Adrenal gland (tissue), 12 donors: Measurements from ENCODE around the gene TCL1B. TPM values are rescaled to one million over a fixed set of nuclear protein-coding genes. Genes with fewer than 3 reads are reported as not detected.

ENCODE experiments used
- DNase-seq, 7 donors: peaks; one replicate each; pipeline ENCODE4 v3.0.0-alpha.2; 2019 to 2020
- H3K27ac ChIP-seq, 5 donors: fragments of 200-600 bp; sonication (generic) in 4 of 5; 1 replicate in 3 of 5; 2 replicates in 2 of 5; pipeline versions ENCODE4 v1.5.1 to v1.8.0; 2016 to 2020; ENCODE audit warnings: mild to moderate bottlenecking in 1 of 5
- H3K27me3 ChIP-seq: fragments of 200-600 bp; 2 replicates; pipeline ENCODE4 v1.8.0; 2021
- H3K36me3 ChIP-seq, 2 donors: fragments of 200-600 bp; replicated peaks in 1 of 2; 1 replicate in 1 of 2; 2 replicates in 1 of 2; pipeline versions ENCODE4 v1.5.1 to v1.8.0; 2018 to 2022
- H3K4me1 ChIP-seq, 2 donors: fragments of 200-600 bp; replicated peaks in 1 of 2; 1 replicate in 1 of 2; 2 replicates in 1 of 2; pipeline versions ENCODE4 v1.5.1 to v1.8.0; 2018 to 2021
- H3K4me3 ChIP-seq, 4 donors: fragments of 200-600 bp; sonication (generic) in 3 of 4; one replicate each; pipeline ENCODE4 v1.5.1; 2016 to 2018
- H3K9me3 ChIP-seq, 3 donors: fragments of 200-600 bp; sonication (generic) in 1 of 3; replicated peaks in 1 of 3; 1 replicate in 2 of 3; 2 replicates in 1 of 3; pipeline versions ENCODE4 v1.5.1 to v1.8.0; 2016 to 2021
- POLR2A ChIP-seq, 2 donors: fragments of 450-650 bp; IDR thresholded peaks; one replicate each; pipeline ENCODE4 v1.6.1; 2017; ENCODE audit warnings: antibody characterized with exemption in 2 of 2, mild to moderate bottlenecking in 2 of 2, moderate library complexity in 1 of 2
- WGBS, 4 donors: extraction: QIAGEN DNeasy Blood & Tissue Kit in 2 of 4; methylation state at CpG; one replicate each; pipeline versions ENCODE4 v1.1.5 to v1.1.7; 2013 to 2017; 5-methylcytosine and 5-hydroxymethylcytosine counted together
- intact Hi-C, 2 donors: fragments of 100-400 bp; cut with DNase I; formaldehyde crosslinking; loops; one replicate each; pipeline versions ENCODE4 v1.14.1 to v1.15.0; 2022 to 2023
- polyA plus RNA-seq, 3 donors: library from polyadenylated mRNA; stranded (reverse); fragments of 200-250 nt in 2 of 3; fragments of 350-450 nt in 1 of 3; fragmentation: Illumina TruSeq in 1 of 3; extraction: RNeasy Lipid Tissue Mini Kit (QIAGEN cat#74804) in 1 of 3; gene quantifications; one replicate each; pipeline ENCODE4 v1.2.3, GENCODE V29; 2013 to 2014
- total RNA-seq, 9 donors: library from RNA; depleted of rRNA in 4 of 9; stranded (reverse); fragments of >200 nt in 4 of 9; fragments of 120-200 nt in 1 of 9; fragmentation: NEBNext Ultra II Directional in 1 of 9; extraction: Animal tissue kit (Norgen Biotek cat#: 25700) in 1 of 9; gene quantifications; one replicate each; pipeline versions ENCODE4 v1.1.0 to v1.2.4, GENCODE V29; 2013 to 2023
- TF ChIP-seq, protein P1 (sequence below), 6 experiments: fragments of 450-650 bp in 4 of 6; fragments of 200-600 bp in 2 of 6; sonication (generic) in 1 of 6; IDR thresholded peaks; 1 replicate in 5 of 6; 2 replicates in 1 of 6; pipeline versions ENCODE4 v1.5.1 to v1.8.0; 2016 to 2021; ENCODE audit warnings: antibody characterized with exemption in 6 of 6, mild to moderate bottlenecking in 2 of 6, moderate library complexity in 1 of 6
- donor health status: healthy with polysubstance abuse.
- donor health status: Bipolar disorder and iron deficiency.
- donor health status: DM: yes; HTN: yes; CAD: no.
- donor health status: DM: no; HTN: no; CAD: no.
- donor health status: DM: no; HTN: no; CAD: no.
- donor health status: DM: yes; HTN: yes; CAD: no.

The TCL1B gene
- total and polyA plus RNA-seq, 12 donors: 0.06 to 0.13 TPM; not detected in 10

DNA sequence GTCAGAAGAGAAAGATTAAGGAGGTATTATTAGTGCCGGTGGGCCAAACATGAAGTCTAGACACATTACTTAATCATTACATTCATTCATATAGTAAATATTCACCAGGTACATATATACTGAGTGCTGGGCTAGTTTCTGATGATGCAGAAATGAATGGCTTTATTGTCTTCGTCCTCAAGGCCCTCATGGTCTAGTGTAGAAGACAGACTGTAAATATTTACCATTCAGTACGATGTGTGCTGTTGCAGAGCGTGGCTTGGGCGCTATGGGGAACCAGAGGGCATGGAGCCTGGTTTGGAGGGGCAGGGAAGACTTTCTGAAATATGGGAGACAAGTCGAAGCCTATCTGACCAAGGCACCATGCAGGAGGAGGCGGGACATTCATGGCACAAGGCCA, 37.0 kb upstream of the TCL1B start:
- Histone ChIP-seq H3K27ac (no peak overlapping the region), H3K36me3 (no peaks in the 10 kb centered on the region), H3K4me3 (no peak overlapping the region), H3K4me1 (peaks cover 12 to 16% of the 10 kb centered on the region in 2 donors), H3K9me3 (no peaks in the 10 kb centered on the region), H3K27me3 (no peaks in the 10 kb centered on the region)
- no peak for DNase-seq
- intact Hi-C loops: no loop called here
- WGBS, 4 donors: 87 to 90% (median 87%) methylated on average over 7 of the region's 7 CpGs
- TF ChIP-seq POLR2A (IDR thresholded peaks at IDR 0.05): no peak
- TF ChIP-seq, protein P1, sequence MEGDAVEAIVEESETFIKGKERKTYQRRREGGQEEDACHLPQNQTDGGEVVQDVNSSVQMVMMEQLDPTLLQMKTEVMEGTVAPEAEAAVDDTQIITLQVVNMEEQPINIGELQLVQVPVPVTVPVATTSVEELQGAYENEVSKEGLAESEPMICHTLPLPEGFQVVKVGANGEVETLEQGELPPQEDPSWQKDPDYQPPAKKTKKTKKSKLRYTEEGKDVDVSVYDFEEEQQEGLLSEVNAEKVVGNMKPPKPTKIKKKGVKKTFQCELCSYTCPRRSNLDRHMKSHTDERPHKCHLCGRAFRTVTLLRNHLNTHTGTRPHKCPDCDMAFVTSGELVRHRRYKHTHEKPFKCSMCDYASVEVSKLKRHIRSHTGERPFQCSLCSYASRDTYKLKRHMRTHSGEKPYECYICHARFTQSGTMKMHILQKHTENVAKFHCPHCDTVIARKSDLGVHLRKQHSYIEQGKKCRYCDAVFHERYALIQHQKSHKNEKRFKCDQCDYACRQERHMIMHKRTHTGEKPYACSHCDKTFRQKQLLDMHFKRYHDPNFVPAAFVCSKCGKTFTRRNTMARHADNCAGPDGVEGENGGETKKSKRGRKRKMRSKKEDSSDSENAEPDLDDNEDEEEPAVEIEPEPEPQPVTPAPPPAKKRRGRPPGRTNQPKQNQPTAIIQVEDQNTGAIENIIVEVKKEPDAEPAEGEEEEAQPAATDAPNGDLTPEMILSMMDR (IDR thresholded peaks at IDR 0.05): no peak

DNA sequence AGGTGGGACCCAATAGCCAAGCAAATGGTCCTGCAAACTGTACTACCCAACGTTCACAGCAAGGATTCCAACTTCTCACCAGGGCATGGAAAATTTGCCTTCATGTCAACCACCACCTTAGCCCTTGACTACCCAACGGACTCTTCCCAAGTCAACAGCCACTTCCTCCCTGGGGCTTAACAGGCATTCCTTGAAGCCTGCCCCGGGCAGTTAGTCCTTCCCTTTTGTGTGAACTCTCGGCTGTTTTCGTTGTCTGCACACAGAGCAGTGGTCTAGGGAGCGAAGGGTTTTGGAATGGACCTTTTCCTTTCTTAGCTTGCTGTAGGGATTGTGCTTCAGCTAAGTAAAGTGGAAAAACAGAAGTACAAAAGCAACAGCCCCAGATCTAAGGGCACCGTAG, 35.2 kb upstream of the TCL1B start:
- Histone ChIP-seq H3K4me3 (no peak overlapping the region), H3K36me3 (no peaks in the 10 kb centered on the region), H3K27me3 (no peaks in the 10 kb centered on the region), H3K9me3 (no peaks in the 10 kb centered on the region), H3K4me1 (peaks cover 12 to 16% of the 10 kb centered on the region in 2 donors), H3K27ac (no peak overlapping the region)
- intact Hi-C loops: no loop called here
- 66 to 76% (median 74%) methylated on average over 7 of the region's 7 CpGs for WGBS, 4 donors
- no peak for TF ChIP-seq POLR2A (IDR thresholded peaks at IDR 0.05)
- TF ChIP-seq, protein P1 (IDR thresholded peaks at IDR 0.05): no peak
- no peak for DNase-seq

DNA sequence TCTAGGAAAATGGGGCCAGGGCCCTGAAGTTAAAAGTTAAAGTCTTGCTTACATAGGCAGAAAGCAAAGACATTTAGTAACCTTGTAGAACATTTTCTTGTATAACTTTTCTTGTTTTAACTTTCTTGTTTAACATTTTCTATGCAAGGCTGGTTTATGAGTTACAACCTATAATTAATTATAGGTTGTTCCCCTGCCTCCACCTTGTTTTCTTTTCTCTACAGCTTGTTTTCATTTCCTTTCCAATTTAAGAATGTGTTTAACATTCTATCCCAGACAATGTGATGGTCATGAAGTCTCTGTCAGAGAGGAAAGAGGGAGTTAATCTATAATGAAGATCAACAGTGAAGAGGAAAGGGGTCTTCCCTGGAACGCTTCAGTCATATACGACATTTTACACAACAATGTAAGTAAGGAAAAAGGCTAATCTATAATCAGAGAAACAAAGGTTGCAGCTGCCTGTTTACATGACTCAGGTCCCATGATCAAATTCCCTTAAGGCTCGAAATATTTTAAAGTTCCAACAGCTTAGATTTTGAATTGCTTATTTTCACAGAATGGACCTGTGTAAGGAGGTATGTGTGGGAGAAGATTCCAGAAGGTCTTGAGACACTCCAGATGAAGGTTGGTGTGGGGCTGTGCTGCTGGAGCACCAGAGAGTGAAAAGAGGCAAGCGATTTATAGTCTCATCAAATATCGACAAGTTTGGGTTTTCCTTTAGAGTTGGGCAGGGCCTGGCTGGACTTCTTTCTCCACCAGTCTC, 34.2 kb upstream of the TCL1B start:
- H3K27me3 ChIP-seq: no peaks in the 10 kb centered on the region
- H3K4me1 ChIP-seq: peaks cover 12 to 16% of the 10 kb centered on the region in 2 donors
- H3K27ac ChIP-seq: peak overlapping the region in 4 of 5 donors; percentile 33 to 66 (median 54)
- H3K9me3 ChIP-seq: no peaks in the 10 kb centered on the region
- 41 to 57% (median 47%) methylated on average over 5 of the region's 5 CpGs for WGBS, 4 donors
- TF ChIP-seq POLR2A (IDR thresholded peaks at IDR 0.05): no peak
- TF ChIP-seq, protein P1 (IDR thresholded peaks at IDR 0.05): no peak
- no peaks in the 10 kb centered on the region for H3K36me3 ChIP-seq
- no peak for DNase-seq
- intact Hi-C loops: no loop called here
- no peak overlapping the region for H3K4me3 ChIP-seq

DNA sequence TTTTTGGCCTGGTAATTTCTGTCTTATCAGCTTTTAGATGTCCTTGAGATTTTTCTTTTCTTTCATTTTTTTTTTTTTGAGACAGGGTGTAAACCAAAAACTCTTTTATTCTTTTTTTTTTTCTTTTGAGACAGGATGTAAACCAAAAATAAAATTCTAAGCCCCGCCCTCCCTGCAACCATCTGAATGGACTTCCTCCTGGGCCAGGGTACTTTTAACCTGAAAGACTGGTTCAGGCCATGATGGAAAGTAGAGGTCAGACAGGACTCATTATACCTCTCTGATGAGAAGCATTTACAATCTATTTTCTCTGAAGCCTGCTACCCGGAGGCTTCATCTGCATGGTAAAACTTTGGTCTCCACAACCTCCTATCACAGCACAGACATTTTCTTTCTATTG, 33.5 kb upstream of the TCL1B start:
- Histone ChIP-seq H3K4me3 (no peak overlapping the region), H3K9me3 (no peaks in the 10 kb centered on the region), H3K27me3 (no peaks in the 10 kb centered on the region), H3K4me1 (peaks cover 12 to 16% of the 10 kb centered on the region in 2 donors), H3K36me3 (no peaks in the 10 kb centered on the region), H3K27ac (peak overlapping the region in 3 of 5 donors; percentile 32 to 66 (median 63))
- no peak for TF ChIP-seq POLR2A (IDR thresholded peaks at IDR 0.05)
- TF ChIP-seq, protein P1 (IDR thresholded peaks at IDR 0.05): no peak
- 37 to 62% (median 44%) methylated on average over 2 of the region's 2 CpGs for WGBS, 4 donors
- intact Hi-C loops: no loop called here
- no peak for DNase-seq
